ENCODE results near the gene LSAMP.

LSAMP gene

DNA sequence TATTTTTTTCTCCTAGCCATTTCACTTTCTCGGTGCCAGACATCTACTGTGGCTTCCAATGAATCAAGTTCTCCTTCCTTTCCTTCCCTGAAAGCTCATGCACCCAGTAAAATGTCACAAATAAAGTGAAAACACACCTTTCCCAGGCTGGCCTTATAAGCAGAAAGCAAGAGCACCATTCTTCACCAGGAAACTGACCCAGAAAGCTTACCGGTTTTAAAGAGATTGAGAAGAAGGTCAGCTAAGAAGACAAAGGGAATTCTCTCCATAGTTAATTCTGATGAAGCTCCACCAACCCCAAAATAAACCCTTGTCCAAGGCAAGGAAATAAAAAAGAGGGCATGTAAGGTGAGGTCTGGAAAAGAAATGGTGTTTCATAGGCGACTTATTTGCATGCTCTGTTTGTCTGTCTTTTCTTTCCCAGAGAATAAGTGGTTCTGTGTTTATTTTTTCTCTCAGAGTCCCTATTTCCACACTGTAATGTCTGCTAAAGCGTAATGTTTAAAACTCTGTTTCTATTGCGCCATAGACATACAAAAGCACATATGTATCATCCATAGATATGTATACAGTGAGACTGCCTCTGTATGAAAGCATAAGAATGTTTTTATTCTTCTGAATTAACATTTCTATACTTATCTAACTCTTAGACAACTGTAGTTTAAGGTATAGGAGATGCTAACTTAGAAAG, 2.8 kb downstream of the LSAMP start:
- H3K36me3 ChIP-seq (ENCODE audit: control insufficient read depth in 2 of 2, insufficient read depth in 1 of 2, low read length in 2 of 2): no peaks in the 10 kb centered on the region
- no peak for TF ChIP-seq ZNF792 (tag by site-specific recombination; IDR thresholded peaks at IDR 0.05)
- TF ChIP-seq GLIS1 (tag by site-specific recombination; IDR thresholded peaks at IDR 0.05): no peak
- no peak for TF ChIP-seq ZNF302 (tag by site-specific recombination; IDR thresholded peaks at IDR 0.05; ENCODE audit: low read depth)
- TF ChIP-seq ZNF133 (tag by site-specific recombination; IDR thresholded peaks at IDR 0.05): no peak
- TF ChIP-seq ZNF354C (tag by site-specific recombination; IDR thresholded peaks at IDR 0.05; ENCODE audit: borderline replicate concordance, low read depth): no peak
- POLR2A ChIA-PET: no interaction called here
- no peak overlapping the region for H3K27ac ChIP-seq (ENCODE audit: extremely low read depth, low read depth, low read length)
- CTCF ChIA-PET: no interaction called here
- no peaks in the 10 kb centered on the region for H3K4me1 ChIP-seq (ENCODE audit: control insufficient read depth, insufficient read depth, low read length)
- H3K4me3 ChIP-seq (ENCODE audit: low read depth, low read length): no peak overlapping the region
- H3K9me3 ChIP-seq (ENCODE audit: control insufficient read depth, insufficient read depth, low read depth, low read length): no peaks in the 10 kb centered on the region

DNA sequence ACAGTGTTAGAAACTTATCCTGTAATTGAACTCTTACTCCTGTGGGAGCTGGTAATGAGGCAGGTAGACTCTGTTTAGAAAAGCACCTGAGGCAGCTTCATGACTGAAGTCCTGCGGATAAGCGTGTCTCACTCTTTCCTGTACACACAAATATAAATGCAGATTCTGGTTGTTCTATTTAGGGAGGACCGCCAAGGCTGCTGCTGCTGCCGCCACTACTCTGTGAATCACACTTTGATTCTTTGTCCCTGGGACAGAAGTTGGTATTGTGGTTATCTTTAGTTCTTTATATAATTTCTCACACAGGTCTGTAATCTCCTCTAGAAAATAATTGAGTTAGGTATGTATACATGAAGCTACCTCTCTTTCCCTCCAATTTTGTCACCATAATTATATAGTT, 3.6 kb downstream of the LSAMP start:
- ChIA-PET CTCF (interaction anchor here (0.9 kb wide), 1 partner anchor 9 kb away, joined by 3 read pairs; no protein-coding TSS in a partner anchor), POLR2A (no interaction called here)
- H3K4me3 ChIP-seq (ENCODE audit: low read depth, low read length): no peak overlapping the region
- no peaks in the 10 kb centered on the region for H3K36me3 ChIP-seq (ENCODE audit: control insufficient read depth in 2 of 2, insufficient read depth in 1 of 2, low read length in 2 of 2)
- no peaks in the 10 kb centered on the region for H3K9me3 ChIP-seq (ENCODE audit: control insufficient read depth, insufficient read depth, low read depth, low read length)
- TF ChIP-seq ZNF37A (tag by site-specific recombination; IDR thresholded peaks at IDR 0.05) (no peak), ZNF221 (tag by site-specific recombination; IDR thresholded peaks at IDR 0.05; ENCODE audit: borderline replicate concordance) (no peak), ZNF248 (tag by site-specific recombination; IDR thresholded peaks at IDR 0.05) (no peak), KLF9 (tag by site-specific recombination; IDR thresholded peaks at IDR 0.05; ENCODE audit: low read depth) (no peak), REPIN1 (tag by site-specific recombination; IDR thresholded peaks at IDR 0.05; ENCODE audit: low read depth) (no peak), ZNF521 (tag by site-specific recombination; IDR thresholded peaks at IDR 0.05) (no peak)
- TF ChIP-seq, protein P1, sequence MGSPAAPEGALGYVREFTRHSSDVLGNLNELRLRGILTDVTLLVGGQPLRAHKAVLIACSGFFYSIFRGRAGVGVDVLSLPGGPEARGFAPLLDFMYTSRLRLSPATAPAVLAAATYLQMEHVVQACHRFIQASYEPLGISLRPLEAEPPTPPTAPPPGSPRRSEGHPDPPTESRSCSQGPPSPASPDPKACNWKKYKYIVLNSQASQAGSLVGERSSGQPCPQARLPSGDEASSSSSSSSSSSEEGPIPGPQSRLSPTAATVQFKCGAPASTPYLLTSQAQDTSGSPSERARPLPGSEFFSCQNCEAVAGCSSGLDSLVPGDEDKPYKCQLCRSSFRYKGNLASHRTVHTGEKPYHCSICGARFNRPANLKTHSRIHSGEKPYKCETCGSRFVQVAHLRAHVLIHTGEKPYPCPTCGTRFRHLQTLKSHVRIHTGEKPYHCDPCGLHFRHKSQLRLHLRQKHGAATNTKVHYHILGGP (tag by site-specific recombination; IDR thresholded peaks at IDR 0.05): no peak
- TF ChIP-seq, protein P2, sequence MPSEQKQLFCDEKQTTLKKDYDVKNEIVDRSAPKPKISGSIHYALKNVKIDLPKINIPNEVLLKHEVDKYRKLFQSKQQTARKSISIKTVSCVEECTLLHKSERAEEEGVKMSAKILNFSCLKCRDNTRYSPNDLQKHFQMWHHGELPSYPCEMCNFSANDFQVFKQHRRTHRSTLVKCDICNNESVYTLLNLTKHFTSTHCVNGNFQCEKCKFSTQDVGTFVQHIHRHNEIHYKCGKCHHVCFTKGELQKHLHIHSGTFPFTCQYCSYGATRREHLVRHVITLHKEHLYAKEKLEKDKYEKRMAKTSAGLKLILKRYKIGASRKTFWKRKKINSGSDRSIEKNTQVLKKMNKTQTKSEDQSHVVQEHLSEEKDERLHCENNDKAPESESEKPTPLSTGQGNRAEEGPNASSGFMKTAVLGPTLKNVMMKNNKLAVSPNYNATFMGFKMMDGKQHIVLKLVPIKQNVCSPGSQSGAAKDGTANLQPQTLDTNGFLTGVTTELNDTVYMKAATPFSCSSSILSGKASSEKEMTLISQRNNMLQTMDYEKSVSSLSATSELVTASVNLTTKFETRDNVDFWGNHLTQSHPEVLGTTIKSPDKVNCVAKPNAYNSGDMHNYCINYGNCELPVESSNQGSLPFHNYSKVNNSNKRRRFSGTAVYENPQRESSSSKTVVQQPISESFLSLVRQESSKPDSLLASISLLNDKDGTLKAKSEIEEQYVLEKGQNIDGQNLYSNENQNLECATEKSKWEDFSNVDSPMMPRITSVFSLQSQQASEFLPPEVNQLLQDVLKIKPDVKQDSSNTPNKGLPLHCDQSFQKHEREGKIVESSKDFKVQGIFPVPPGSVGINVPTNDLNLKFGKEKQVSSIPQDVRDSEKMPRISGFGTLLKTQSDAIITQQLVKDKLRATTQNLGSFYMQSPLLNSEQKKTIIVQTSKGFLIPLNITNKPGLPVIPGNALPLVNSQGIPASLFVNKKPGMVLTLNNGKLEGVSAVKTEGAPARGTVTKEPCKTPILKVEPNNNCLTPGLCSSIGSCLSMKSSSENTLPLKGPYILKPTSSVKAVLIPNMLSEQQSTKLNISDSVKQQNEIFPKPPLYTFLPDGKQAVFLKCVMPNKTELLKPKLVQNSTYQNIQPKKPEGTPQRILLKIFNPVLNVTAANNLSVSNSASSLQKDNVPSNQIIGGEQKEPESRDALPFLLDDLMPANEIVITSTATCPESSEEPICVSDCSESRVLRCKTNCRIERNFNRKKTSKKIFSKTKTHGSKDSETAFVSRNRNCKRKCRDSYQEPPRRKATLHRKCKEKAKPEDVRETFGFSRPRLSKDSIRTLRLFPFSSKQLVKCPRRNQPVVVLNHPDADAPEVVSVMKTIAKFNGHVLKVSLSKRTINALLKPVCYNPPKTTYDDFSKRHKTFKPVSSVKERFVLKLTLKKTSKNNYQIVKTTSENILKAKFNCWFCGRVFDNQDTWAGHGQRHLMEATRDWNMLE (tag by site-specific recombination; conservative IDR thresholded peaks at IDR 0.05; ENCODE audit: low read depth): no peak
- TF ChIP-seq, protein P3, sequence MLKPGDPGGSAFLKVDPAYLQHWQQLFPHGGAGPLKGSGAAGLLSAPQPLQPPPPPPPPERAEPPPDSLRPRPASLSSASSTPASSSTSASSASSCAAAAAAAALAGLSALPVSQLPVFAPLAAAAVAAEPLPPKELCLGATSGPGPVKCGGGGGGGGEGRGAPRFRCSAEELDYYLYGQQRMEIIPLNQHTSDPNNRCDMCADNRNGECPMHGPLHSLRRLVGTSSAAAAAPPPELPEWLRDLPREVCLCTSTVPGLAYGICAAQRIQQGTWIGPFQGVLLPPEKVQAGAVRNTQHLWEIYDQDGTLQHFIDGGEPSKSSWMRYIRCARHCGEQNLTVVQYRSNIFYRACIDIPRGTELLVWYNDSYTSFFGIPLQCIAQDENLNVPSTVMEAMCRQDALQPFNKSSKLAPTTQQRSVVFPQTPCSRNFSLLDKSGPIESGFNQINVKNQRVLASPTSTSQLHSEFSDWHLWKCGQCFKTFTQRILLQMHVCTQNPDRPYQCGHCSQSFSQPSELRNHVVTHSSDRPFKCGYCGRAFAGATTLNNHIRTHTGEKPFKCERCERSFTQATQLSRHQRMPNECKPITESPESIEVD (tag by site-specific recombination; IDR thresholded peaks at IDR 0.05): no peak
- H3K4me1 ChIP-seq (ENCODE audit: control insufficient read depth, insufficient read depth, low read length): no peaks in the 10 kb centered on the region
- no peak overlapping the region for H3K27ac ChIP-seq (ENCODE audit: extremely low read depth, low read depth, low read length)
